Transverse colon (tissue), 3 donors: Measurements from ENCODE around the gene SLC39A11.
"Not testable (repeated sequence)": the region's sequence is repeated elsewhere in the genome, so short reads cannot be mapped to it uniquely, and the experiment has no call there.

Source experiments
- CTCF ChIP-seq, 5 experiments: fragments of 200-600 bp in 3 of 5; fragments of 450-650 bp in 2 of 5; sonication (generic) in 3 of 5; IDR thresholded peaks; 1 replicate in 2 of 5; 2 replicates in 3 of 5; pipeline ENCODE4 v1.5.1; 2016 to 2017; ENCODE audit warnings: antibody characterized with exemption in 5 of 5, inconsistent platforms in 3 of 5, mild to moderate bottlenecking in 2 of 5, moderate library complexity in 1 of 5
- POLR2A ChIP-seq: fragments of 450-650 bp; IDR thresholded peaks from one replicate; pipeline ENCODE4 v1.6.1; 2016; ENCODE audit warnings: antibody characterized with exemption, mild to moderate bottlenecking, moderate library complexity

DNA sequence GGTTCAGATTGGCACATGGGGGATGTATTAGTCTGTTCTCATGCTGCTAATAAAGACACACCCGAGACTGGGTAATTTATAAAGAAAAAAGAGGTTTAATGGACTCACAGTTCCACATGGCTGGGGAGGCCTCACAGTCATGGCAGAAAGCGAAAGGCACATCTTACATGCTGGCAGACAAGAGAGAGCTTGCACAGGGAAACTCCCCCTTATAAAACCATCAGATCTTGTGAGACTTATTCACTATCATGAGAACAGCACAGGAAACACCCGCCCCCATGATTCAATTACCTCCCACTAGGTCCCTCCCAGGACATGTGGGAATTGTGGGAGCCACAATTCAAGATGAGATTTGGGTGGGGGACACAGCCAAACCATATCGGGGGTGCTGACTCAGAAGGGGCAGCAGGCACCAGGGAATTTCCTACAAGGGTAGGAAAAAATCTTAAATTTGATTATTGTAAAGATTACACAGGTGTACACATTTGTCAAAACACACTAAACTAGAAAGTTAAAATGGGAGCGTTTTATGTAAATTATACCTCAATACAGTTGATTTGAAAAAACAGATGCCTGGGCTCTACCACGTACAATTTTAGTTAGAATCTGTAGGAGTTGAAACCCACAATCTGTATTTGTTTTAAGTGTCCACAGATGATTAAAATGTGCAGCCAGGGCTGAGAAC is 99.6 kb downstream of the SLC39A11 start:
- TF ChIP-seq CTCF (IDR thresholded peaks at IDR 0.05); POLR2A: not testable (repeated sequence)
